GM21367 (cell line): Measurements from ENCODE around the gene PCDHGA1.
"Not testable (repeated sequence)": the region's sequence is repeated elsewhere in the genome, so short reads cannot be mapped to it uniquely, and the experiment has no call there.

ENCODE experiments used
- ATAC-seq: cut with Tn5 transposase; IDR thresholded peaks from one replicate; pipeline ENCODE4 v1.9.1; 2021; ENCODE audit not compliant: unreplicated experiment

PCDHGA1 gene

GRCh38 chr5:141409598-141410306 is 79.4 kb downstream of the PCDHGA1 start:
- no peak for ATAC-seq

- ATAC-seq, result no peak
Observed at GRCh38 chr5:141411575-141411974, 81.3 kb downstream of the PCDHGA1 start.

DNA sequence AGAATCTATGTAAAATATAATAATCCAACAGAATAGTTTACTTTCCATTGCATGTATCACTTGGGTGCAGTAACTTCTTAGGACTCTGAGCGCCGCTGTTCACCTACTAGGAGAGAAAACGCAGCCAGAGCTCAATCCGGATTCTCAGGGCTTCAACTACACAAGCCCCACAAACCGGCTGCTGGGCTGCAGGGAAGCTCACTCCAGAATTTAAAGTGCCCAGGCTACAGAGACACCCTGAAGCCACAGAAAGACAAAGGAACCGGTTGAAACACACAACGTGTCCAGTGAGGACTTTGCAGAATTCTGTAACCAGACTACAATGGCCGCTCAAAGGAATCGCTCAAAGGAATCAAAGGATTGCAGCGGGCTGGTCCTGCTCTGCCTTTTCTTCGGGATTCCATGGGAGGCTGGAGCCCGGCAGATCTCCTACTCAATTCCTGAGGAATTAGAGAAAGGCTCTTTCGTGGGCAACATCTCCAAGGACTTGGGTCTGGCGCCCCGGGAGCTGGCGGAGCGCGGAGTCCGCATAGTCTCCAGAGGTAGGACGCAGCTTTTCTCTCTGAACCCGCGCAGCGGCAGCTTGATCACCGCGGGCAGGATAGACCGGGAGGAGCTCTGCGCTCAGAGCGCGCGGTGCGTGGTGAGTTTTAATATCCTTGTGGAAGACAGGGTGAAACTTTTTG is 82.7 kb downstream of the PCDHGA1 start, which contains the start of gene PCDHGA10:
PCDHGA10 (plus strand) TSS at position 134 of the 686 bp plus-strand sequence; CDS start at position 323, 189 bp downstream.
- peak; percentile 71 for ATAC-seq

GRCh38 chr5:141413540-141414069 is 83.3 kb downstream of the PCDHGA1 start:
- no peak for ATAC-seq

DNA sequence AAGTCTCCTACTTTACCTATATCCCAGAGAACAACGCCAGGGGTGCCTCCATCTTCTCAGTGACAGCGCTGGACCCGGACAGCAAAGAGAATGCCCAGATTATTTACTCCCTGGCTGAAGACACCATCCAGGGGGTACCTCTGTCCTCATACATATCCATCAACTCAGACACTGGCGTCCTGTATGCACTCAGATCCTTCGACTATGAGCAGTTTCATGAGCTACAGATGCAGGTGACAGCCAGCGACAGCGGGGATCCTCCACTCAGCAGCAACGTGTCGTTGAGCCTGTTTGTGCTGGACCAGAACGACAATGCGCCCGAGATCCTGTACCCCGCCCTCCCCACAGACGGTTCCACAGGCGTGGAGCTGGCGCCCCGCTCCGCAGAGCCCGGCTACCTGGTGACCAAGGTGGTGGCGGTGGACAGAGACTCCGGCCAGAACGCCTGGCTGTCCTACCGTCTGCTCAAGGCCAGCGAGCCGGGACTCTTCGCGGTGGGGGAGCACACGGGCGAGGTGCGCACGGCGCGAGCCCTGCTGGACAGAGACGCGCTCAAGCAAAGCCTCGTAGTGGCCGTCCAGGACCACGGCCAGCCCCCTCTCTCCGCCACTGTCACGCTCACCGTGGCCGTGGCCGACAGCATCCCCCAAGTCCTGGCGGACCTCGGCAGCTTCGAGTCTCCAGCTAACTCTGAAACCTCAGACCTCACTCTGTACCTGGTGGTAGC is 84.4 kb downstream of the PCDHGA1 start:
- not testable (repeated sequence) for ATAC-seq

GRCh38 chr5:141415275-141415618 is 84.9 kb downstream of the PCDHGA1 start:
- ATAC-seq, result not testable (repeated sequence)

- peak; percentile 75 for ATAC-seq
Observed at GRCh38 chr5:141417494-141418172, 87.3 kb downstream of the PCDHGA1 start, which contains the start of gene PCDHGB7. TSS of gene PCDHGB7 (plus strand) at chr5:141417677. CDS start at chr5:141417860, 183 bp downstream.

- no peak for ATAC-seq
Observed at GRCh38 chr5:141419074-141419880, 89.0 kb downstream of the PCDHGA1 start.

DNA sequence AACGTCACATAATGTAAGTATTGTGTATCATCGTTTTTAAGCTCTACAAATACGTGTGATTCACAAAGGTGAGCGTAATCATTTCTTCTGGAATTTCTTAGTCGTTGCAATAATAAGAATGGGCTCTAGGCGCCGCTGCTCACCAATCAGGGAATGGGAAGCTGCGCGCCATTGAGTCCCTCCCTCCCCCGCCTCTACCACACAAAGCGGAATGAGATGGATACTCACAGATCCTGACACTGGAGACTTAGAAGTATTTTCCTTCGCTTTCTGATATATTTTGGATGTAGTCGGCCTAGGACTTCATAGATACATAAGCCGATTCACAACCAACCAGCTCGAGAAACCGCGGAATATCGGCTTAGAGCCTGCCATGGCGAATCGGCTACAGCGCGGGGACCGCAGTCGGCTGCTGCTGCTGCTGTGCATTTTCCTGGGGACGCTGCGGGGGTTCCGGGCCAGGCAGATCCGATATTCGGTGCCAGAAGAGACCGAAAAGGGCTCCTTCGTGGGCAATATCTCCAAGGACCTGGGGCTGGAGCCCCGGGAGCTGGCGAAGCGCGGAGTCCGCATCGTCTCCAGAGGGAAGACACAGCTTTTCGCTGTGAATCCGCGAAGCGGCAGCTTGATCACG is 90.7 kb downstream of the PCDHGA1 start, which contains the start of gene PCDHGA11:
PCDHGA11 (plus strand) TSS at position 197 of the 634 bp plus-strand sequence; CDS start at position 374, 177 bp downstream.
- peak; percentile 52 for ATAC-seq

- no peak for ATAC-seq
Observed at GRCh38 chr5:141421489-141421855, 91.2 kb downstream of the PCDHGA1 start.

DNA sequence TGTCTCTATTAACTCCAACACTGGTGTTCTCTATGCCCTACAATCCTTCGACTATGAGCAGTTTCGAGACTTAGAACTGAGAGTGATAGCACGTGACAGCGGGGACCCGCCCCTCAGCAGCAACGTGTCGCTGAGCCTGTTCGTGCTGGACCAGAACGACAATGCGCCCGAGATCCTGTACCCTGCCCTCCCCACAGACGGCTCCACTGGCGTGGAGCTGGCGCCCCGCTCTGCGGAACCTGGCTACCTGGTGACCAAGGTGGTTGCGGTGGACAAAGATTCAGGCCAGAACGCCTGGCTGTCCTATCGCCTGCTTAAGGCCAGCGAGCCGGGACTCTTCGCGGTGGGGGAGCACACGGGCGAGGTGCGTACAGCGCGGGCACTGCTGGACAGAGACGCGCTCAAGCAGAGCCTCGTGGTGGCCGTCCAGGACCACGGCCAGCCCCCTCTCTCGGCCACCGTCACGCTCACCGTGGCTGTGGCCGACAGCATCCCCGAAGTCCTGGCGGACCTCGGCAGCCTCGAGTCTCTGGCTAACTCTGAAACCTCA is 92.5 kb downstream of the PCDHGA1 start:
- ATAC-seq, result no peak

DNA sequence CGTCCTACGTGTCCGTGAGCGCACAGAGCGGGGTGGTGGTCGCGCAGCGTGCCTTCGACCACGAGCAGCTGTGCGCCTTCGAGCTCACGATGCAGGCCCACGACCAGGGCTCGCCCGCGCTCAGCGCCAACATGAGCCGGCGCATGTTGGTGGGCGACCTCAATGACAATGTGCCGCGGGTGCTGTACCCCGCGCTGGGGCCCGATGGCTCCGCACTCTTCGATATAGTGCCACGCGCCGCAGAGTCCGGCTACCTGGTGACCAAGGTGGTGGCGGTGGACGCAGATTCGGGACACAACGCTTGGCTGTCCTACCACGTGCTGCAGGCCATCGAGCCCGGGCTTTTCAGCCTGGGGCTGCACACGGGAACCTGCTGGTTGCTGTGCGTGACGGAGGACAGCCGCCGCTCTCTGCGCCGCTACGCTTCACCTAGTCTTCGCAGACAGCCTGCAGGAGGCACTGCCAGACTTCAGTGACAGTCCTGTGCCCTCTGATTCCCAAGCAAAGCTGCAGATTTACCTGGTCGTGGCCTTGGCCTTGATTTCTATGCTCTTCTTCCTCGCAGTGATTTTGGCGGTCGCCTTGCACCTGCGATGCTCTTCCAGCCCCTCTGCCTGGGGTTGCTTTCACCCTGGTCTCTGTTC is 97.6 kb downstream of the PCDHGA1 start:
- ATAC-seq, result no peak

DNA sequence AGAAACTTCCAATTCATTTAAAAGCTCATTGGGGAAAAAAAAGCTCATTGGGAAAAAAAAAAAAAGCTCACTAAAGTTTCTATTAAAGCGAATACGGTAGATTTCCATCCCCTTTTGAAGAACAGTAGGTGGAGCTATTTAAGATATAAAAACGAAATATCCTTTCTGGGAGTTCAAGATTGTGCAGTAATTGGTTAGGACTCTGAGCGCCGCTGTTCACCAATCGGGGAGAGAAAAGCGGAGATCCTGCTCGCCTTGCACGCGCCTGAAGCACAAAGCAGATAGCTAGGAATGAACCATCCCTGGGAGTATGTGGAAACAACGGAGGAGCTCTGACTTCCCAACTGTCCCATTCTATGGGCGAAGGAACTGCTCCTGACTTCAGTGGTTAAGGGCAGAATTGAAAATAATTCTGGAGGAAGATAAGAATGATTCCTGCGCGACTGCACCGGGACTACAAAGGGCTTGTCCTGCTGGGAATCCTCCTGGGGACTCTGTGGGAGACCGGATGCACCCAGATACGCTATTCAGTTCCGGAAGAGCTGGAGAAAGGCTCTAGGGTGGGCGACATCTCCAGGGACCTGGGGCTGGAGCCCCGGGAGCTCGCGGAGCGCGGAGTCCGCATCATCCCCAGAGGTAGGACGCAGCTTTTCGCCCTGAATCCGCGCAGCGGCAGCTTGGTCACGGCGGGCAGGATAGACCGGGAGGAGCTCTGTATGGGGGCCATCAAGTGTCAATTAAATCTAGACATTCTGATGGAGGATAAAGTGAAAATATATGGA is 100.2 kb downstream of the PCDHGA1 start, which contains the start of gene PCDHGA12:
PCDHGA12 (plus strand) TSS at position 176 of the 782 bp plus-strand sequence; CDS start at position 429, 253 bp downstream.
- no peak for ATAC-seq

- no peak for ATAC-seq
Observed at GRCh38 chr5:141431286-141431685, 101.0 kb downstream of the PCDHGA1 start.

DNA sequence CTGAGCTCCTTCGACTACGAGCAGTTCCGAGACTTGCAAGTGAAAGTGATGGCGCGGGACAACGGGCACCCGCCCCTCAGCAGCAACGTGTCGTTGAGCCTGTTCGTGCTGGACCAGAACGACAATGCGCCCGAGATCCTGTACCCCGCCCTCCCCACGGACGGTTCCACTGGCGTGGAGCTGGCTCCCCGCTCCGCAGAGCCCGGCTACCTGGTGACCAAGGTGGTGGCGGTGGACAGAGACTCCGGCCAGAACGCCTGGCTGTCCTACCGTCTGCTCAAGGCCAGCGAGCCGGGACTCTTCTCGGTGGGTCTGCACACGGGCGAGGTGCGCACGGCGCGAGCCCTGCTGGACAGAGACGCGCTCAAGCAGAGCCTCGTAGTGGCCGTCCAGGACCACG is 102.0 kb downstream of the PCDHGA1 start:
- ATAC-seq, result not testable (repeated sequence)

DNA sequence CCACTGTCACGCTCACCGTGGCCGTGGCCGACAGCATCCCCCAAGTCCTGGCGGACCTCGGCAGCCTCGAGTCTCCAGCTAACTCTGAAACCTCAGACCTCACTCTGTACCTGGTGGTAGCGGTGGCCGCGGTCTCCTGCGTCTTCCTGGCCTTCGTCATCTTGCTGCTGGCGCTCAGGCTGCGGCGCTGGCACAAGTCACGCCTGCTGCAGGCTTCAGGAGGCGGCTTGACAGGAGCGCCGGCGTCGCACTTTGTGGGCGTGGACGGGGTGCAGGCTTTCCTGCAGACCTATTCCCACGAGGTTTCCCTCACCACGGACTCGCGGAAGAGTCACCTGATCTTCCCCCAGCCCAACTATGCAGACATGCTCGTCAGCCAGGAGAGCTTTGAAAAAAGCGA is 102.4 kb downstream of the PCDHGA1 start:
- ATAC-seq, result not testable (repeated sequence)

- ATAC-seq, result no peak
Observed at GRCh38 chr5:141434006-141434405, 103.7 kb downstream of the PCDHGA1 start.

- no peak for ATAC-seq
Observed at GRCh38 chr5:141437221-141437620, 106.9 kb downstream of the PCDHGA1 start.
